K562 (cell line): Measurements from ENCODE around the gene ACCSL. TPM values are rescaled to one million over a fixed set of nuclear protein-coding genes. Genes with fewer than 3 reads are reported as not detected.

Experiments used
- CHCHD3 ChIP-seq: fragments of 250-450 bp; sonication (Bioruptor Pico); IDR thresholded peaks from 2 replicates; pipeline ENCODE4 v2.1.2; 2022; ENCODE audit warnings: mild to moderate bottlenecking
- DNMT1 ChIP-seq: fragments of 450-650 bp; IDR thresholded peaks from 2 replicates; pipeline ENCODE4 v1.6.1; 2016; ENCODE audit warnings: antibody characterized with exemption, mild to moderate bottlenecking
- HLTF ChIP-seq: fragments of 450-650 bp; IDR thresholded peaks from 2 replicates; pipeline ENCODE4 v1.6.1; 2016
- HNRNPLL ChIP-seq: fragments of 200-400 bp; formaldehyde crosslinking; IDR thresholded peaks from 2 replicates; pipeline ENCODE4 v1.6.1; 2017; ENCODE audit warnings: low read length, low read depth, mild to moderate bottlenecking; ENCODE audit not compliant: poor library complexity, severe bottlenecking
- MTA1 ChIP-seq: fragments of 450-650 bp; IDR thresholded peaks from 2 replicates; pipeline ENCODE4 v1.6.1; 2017; ENCODE audit warnings: borderline replicate concordance
- MTA3 ChIP-seq: fragments of 450-650 bp; formaldehyde crosslinking; IDR thresholded peaks from 2 replicates; pipeline ENCODE4 v1.6.1; 2017; ENCODE audit warnings: mild to moderate bottlenecking, borderline replicate concordance
- MXI1 ChIP-seq: IDR thresholded peaks from 2 replicates; pipeline ENCODE4 v1.6.1; 2011; ENCODE audit warnings: low read depth, mild to moderate bottlenecking, improper control_type of control experiment, low read length
- NR1H2 ChIP-seq: sonication (generic); formaldehyde crosslinking; IDR thresholded peaks from 2 replicates; pipeline ENCODE4 v1.4.0; 2020; ENCODE audit warnings: mild to moderate bottlenecking, missing genetic modification reagents
- POLR2AphosphoS2 ChIP-seq: IDR thresholded peaks from 2 replicates; pipeline ENCODE4 v1.6.1; 2012; ENCODE audit warnings: low read length, improper control_type of control experiment
- TAF1 ChIP-seq: IDR thresholded peaks from 2 replicates; pipeline ENCODE4 v1.6.1; 2011; ENCODE audit warnings: mild to moderate bottlenecking, low read length, moderate library complexity; ENCODE audit not compliant: insufficient read depth, control insufficient read depth, severe bottlenecking; ENCODE audit errors: extremely low read depth
- TAF9B ChIP-seq: fragments of 450-650 bp; IDR thresholded peaks from 2 replicates; pipeline ENCODE4 v1.6.1; 2018; ENCODE audit warnings: mild to moderate bottlenecking; ENCODE audit not compliant: partially characterized antibody
- TCF3 ChIP-seq: sonication (generic); formaldehyde crosslinking; IDR thresholded peaks from 2 replicates; pipeline ENCODE4 v1.4.0; 2020; ENCODE audit warnings: mild to moderate bottlenecking, missing genetic modification reagents
- XRCC4 ChIP-seq: IDR thresholded peaks from one replicate; pipeline ENCODE4 v1.6.1; 2011; ENCODE audit not compliant: insufficient read depth, insufficient read length; ENCODE audit errors: extremely low read depth
- ZKSCAN1 ChIP-seq: fragments of 150-350 bp; IDR thresholded peaks from 2 replicates; pipeline ENCODE4 v1.6.1; 2016; ENCODE audit warnings: low read depth, low read length
- ZNF79 ChIP-seq: fragments of 250-450 bp; sonication (Bioruptor Pico); IDR thresholded peaks from 2 replicates; pipeline ENCODE4 v1.4.0; 2020; ENCODE audit warnings: low read depth, mild to moderate bottlenecking, moderate library complexity
- polyA plus RNA-seq, 8 experiments: library from polyadenylated mRNA; depleted of rRNA in 4 of 8; stranded (reverse) in 5 of 8; unstranded in 3 of 8; fragments of >200 nt; fragmentation: Nextera tagmentation in 2 of 8; fragmentation: Illumina TruSeq in 1 of 8; extraction: Ambion mirVana in 2 of 8; extraction: Trizol in 1 of 8; gene quantifications; 2 replicates each; pipeline versions ENCODE4 v1.2.1 to v1.2.3, GENCODE V29; 2011 to 2014; ENCODE audit warnings: inconsistent platforms in 1 of 8, missing spikeins in 1 of 8
- total RNA-seq, 7 experiments: library from RNA; depleted of rRNA in 6 of 7; stranded (reverse); fragments of >200 nt in 6 of 7; fragmentation: Illumina TruSeq in 2 of 7; extraction: Trizol in 2 of 7; gene quantifications; 2 replicates each; pipeline versions ENCODE4 v1.2.1 to v1.2.3, GENCODE V29; 2011 to 2021; ENCODE audit warnings: low replicate concordance in 1 of 7
- TF ChIP-seq, protein P1 (sequence below): fragments of 250-450 bp; sonication (Bioruptor Pico); IDR thresholded peaks from 2 replicates; pipeline ENCODE4 v1.5.0; 2020; ENCODE audit warnings: mild to moderate bottlenecking, borderline replicate concordance
- TF ChIP-seq, protein P2 (sequence below): fragments of 450-650 bp; IDR thresholded peaks from 2 replicates; pipeline ENCODE4 v1.6.1; 2016; ENCODE audit warnings: borderline replicate concordance
- TF ChIP-seq, protein P3 (sequence below): fragments of 250-450 bp; sonication (Bioruptor Pico); IDR thresholded peaks from 2 replicates; pipeline ENCODE4 v1.4.0; 2020; ENCODE audit warnings: borderline replicate concordance
- TF ChIP-seq, protein P4 (sequence below): fragments of 250-450 bp; sonication (Bioruptor Pico); IDR thresholded peaks from 2 replicates; pipeline ENCODE4 v1.9.0; 2021; ENCODE audit warnings: mild to moderate bottlenecking
- TF ChIP-seq, protein P5 (sequence below), 2 experiments: fragments of 450-650 bp; IDR thresholded peaks; 2 replicates each; pipeline ENCODE4 v1.6.1; 2016

ACCSL gene
- total and polyA plus RNA-seq, 9 of the 15 experiments (the other 6 are each of a cell fraction or from before 2014, with no cell fraction given) = not detected

DNA sequence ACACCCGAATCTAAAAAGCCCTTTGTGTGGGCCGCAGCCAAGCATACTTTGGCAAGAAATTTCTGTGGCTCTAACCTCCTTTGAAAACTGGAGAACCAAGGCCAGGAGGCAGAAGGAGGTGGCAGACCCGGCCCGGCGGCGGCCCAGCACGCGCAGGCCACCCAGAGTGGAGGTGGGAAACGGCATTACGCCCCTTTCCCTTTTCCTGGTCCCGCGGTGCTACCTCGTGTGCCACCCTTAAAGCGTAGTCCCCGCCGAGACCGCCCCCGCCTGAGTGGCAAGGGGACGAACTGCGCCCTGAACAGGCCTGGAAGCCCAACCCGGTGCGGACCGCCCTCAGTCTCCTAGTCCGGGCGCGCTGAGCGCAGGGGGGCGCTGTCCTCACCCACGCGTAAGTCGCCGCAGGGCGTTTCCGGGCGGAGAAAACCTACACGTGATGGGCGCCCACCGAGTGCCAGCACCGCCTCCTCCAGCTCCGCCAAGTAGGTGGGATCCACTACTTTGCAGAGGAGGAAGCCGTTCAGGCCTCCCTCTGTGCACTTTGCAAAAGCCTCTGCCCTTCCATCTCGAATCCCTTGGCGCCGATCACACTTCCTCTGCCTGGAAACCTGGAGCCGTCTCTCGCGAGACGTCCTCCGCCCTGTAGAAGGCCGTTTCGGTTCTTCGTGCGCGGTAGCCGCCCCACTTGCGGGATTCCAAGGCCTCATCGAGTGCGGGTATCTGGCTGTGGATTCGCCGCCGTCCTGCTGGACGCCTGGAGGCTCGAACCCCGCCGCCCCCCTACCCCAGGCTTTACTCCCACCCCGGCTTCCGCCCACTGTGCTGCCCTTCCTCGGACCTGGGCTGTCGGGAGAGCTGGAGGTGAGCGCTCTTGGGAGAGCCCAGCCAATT lies 18.3 kb downstream of the ACCSL start, which contains the start of gene ACCS (continued):
- TF ChIP-seq TAF9B (peak; percentile 82), MXI1 (no peak; the same call in 1 of the 2 replicates), MTA1 (peak; percentile 22; the same call in 1 of the 2 replicates), ZKSCAN1 (peak; percentile 18; the same call in 1 of the 2 replicates), ZNF79 (CRISPR knock-in tag) (no peak), DNMT1 (no peak), XRCC4 (no peak), HNRNPLL (peak; percentile 66), NR1H2 (CRISPR knock-in tag) (no peak), CHCHD3 (CRISPR knock-in tag) (no peak), TAF1 (peak; percentile 63), POLR2AphosphoS2 (no peak), TCF3 (peak; percentile 25; the same call in 1 of the 2 replicates), HLTF (peak; percentile 65; the same call in 1 of the 2 replicates), MTA3 (peak; percentile 96)
- TF ChIP-seq, protein P1, sequence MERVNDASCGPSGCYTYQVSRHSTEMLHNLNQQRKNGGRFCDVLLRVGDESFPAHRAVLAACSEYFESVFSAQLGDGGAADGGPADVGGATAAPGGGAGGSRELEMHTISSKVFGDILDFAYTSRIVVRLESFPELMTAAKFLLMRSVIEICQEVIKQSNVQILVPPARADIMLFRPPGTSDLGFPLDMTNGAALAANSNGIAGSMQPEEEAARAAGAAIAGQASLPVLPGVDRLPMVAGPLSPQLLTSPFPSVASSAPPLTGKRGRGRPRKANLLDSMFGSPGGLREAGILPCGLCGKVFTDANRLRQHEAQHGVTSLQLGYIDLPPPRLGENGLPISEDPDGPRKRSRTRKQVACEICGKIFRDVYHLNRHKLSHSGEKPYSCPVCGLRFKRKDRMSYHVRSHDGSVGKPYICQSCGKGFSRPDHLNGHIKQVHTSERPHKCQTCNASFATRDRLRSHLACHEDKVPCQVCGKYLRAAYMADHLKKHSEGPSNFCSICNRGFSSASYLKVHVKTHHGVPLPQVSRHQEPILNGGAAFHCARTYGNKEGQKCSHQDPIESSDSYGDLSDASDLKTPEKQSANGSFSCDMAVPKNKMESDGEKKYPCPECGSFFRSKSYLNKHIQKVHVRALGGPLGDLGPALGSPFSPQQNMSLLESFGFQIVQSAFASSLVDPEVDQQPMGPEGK (CRISPR knock-in tag) = no peak
- TF ChIP-seq, protein P2, sequence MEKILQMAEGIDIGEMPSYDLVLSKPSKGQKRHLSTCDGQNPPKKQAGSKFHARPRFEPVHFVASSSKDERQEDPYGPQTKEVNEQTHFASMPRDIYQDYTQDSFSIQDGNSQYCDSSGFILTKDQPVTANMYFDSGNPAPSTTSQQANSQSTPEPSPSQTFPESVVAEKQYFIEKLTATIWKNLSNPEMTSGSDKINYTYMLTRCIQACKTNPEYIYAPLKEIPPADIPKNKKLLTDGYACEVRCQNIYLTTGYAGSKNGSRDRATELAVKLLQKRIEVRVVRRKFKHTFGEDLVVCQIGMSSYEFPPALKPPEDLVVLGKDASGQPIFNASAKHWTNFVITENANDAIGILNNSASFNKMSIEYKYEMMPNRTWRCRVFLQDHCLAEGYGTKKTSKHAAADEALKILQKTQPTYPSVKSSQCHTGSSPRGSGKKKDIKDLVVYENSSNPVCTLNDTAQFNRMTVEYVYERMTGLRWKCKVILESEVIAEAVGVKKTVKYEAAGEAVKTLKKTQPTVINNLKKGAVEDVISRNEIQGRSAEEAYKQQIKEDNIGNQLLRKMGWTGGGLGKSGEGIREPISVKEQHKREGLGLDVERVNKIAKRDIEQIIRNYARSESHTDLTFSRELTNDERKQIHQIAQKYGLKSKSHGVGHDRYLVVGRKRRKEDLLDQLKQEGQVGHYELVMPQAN = peak; percentile 86; the same call in 1 of the 2 replicates
- TF ChIP-seq, protein P3, sequence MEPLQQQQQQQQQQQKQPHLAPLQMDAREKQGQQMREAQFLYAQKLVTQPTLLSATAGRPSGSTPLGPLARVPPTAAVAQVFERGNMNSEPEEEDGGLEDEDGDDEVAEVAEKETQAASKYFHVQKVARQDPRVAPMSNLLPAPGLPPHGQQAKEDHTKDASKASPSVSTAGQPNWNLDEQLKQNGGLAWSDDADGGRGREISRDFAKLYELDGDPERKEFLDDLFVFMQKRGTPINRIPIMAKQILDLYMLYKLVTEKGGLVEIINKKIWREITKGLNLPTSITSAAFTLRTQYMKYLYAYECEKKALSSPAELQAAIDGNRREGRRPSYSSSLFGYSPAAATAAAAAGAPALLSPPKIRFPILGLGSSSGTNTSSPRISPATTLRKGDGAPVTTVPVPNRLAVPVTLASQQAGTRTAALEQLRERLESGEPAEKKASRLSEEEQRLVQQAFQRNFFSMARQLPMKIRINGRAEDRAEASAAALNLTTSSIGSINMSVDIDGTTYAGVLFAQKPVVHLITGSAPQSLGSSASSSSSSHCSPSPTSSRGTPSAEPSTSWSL (CRISPR knock-in tag) = no peak
- TF ChIP-seq, protein P4, sequence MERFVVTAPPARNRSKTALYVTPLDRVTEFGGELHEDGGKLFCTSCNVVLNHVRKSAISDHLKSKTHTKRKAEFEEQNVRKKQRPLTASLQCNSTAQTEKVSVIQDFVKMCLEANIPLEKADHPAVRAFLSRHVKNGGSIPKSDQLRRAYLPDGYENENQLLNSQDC (CRISPR knock-in tag) = no peak; the same call in 1 of the 2 replicates
- TF ChIP-seq, protein P5, sequence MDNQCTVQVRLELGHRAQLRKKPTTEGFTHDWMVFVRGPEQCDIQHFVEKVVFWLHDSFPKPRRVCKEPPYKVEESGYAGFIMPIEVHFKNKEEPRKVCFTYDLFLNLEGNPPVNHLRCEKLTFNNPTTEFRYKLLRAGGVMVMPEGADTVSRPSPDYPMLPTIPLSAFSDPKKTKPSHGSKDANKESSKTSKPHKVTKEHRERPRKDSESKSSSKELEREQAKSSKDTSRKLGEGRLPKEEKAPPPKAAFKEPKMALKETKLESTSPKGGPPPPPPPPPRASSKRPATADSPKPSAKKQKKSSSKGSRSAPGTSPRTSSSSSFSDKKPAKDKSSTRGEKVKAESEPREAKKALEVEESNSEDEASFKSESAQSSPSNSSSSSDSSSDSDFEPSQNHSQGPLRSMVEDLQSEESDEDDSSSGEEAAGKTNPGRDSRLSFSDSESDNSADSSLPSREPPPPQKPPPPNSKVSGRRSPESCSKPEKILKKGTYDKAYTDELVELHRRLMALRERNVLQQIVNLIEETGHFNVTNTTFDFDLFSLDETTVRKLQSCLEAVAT (IDR thresholded peaks at IDR 0.05) = no peak; a peak in 1 of 4 replicates
